Measurements from ENCODE around the gene TEF.

Gene TEF

GRCh38 chr22:41381329-41382097 lies at the start of gene TEF:
Gene TEF, plus strand, starts transcription at chr22:41381942. Its CDS starts 103 bp downstream, at chr22:41382045.
- peak; percentile 98 for DNase-seq

GRCh38 chr22:41332217-41332939 lies 49.4 kb upstream of the TEF start:
- DNase-seq, result no peak

GRCh38 chr22:41333806-41334205 lies 47.9 kb upstream of the TEF start:
- no peak for DNase-seq

GRCh38 chr22:41334215-41334614 lies 47.5 kb upstream of the TEF start:
- DNase-seq, result no peak

GRCh38 chr22:41334951-41335635 lies 46.6 kb upstream of the TEF start:
- DNase-seq, result no peak

- no peak for DNase-seq
Observed at GRCh38 chr22:41338614-41339212, 43.0 kb upstream of the TEF start.

GRCh38 chr22:41339823-41340222 lies 41.9 kb upstream of the TEF start:
- no peak for DNase-seq

- no peak for DNase-seq
Observed at GRCh38 chr22:41340357-41340756, 41.4 kb upstream of the TEF start.

GRCh38 chr22:41341012-41341411 lies 40.7 kb upstream of the TEF start:
- no peak for DNase-seq

- peak; percentile 25 for DNase-seq
Observed at GRCh38 chr22:41341990-41342389, 39.8 kb upstream of the TEF start.

- no peak for DNase-seq
Observed at GRCh38 chr22:41343300-41343699, 38.4 kb upstream of the TEF start.

GRCh38 chr22:41343717-41344116 lies 38.0 kb upstream of the TEF start:
- no peak for DNase-seq

GRCh38 chr22:41344189-41344788 lies 37.5 kb upstream of the TEF start:
- DNase-seq, result no peak

- no peak for DNase-seq
Observed at GRCh38 chr22:41345807-41346335, 35.9 kb upstream of the TEF start.

GRCh38 chr22:41347066-41347859 lies 34.5 kb upstream of the TEF start:
- no peak for DNase-seq

- no peak for DNase-seq
Observed at GRCh38 chr22:41348964-41349484, 32.7 kb upstream of the TEF start.

- no peak for DNase-seq
Observed at GRCh38 chr22:41350087-41350486, 31.7 kb upstream of the TEF start.

GRCh38 chr22:41351011-41351410 lies 30.7 kb upstream of the TEF start:
- no peak for DNase-seq

- DNase-seq, result no peak
Observed at GRCh38 chr22:41352058-41352457, 29.7 kb upstream of the TEF start.

- no peak for DNase-seq
Observed at GRCh38 chr22:41353862-41354575, 27.7 kb upstream of the TEF start.

GRCh38 chr22:41354979-41355378 lies 26.8 kb upstream of the TEF start:
- DNase-seq, result no peak
